Upper lobe of left lung (tissue), 4 donors: ENCODE measurements around the gene COX7B2.

Source experiments
- CTCF ChIP-seq, 6 experiments: fragments of 450-650 bp in 4 of 6; fragments of 200-600 bp in 2 of 6; sonication (generic) in 2 of 6; IDR thresholded peaks; one replicate each; pipeline ENCODE4 v1.5.1; 2016 to 2019; ENCODE audit warnings: antibody characterized with exemption in 6 of 6
- EP300 ChIP-seq, 4 donors: sonication (generic); formaldehyde crosslinking; IDR thresholded peaks; one replicate each; pipeline ENCODE4 v1.5.1; 2017; ENCODE audit warnings: antibody characterized with exemption in 4 of 4, control low read depth in 2 of 4
- POLR2A ChIP-seq, 4 donors: fragments of 450-650 bp; IDR thresholded peaks; one replicate each; pipeline ENCODE4 v1.5.1; 2016 to 2017; ENCODE audit warnings: antibody characterized with exemption in 4 of 4, mild to moderate bottlenecking in 2 of 4

GRCh38 chr4:46945062-46945461, 36.0 kb upstream of the COX7B2 start:
- TF ChIP-seq CTCF (IDR thresholded peaks at IDR 0.05) = no peak
- TF ChIP-seq POLR2A (IDR thresholded peaks at IDR 0.05) = no peak
- no peak for TF ChIP-seq EP300 (IDR thresholded peaks at IDR 0.05)
